ENCODE data around the gene JPH2. TPM values are rescaled to one million over a fixed set of nuclear protein-coding genes. Genes with fewer than 3 reads are reported as not detected.

JPH2 gene
- polyA plus RNA-seq, 1 experiment = 14.7 TPM

- Histone ChIP-seq H3K36me3 (ENCODE audit: control insufficient read depth, insufficient read depth, low read length) (no peaks in the 10 kb centered on the region), H3K27me3 (ENCODE audit: control insufficient read depth, insufficient read depth, low read length) (no peaks in the 10 kb centered on the region), H3K4me3 (ENCODE audit: low read depth, low read length) (no peak overlapping the region)
- POLR2A ChIA-PET = no interaction called here
- TF ChIP-seq CTCF (IDR thresholded peaks at IDR 0.05; ENCODE audit: insufficient read depth, low read depth, low read length) = no peak
- CTCF ChIA-PET = interaction anchor here (0.9 to 3.3 kb wide), 7 partner anchors 9 to 672 kb away, joined by 3 to 41 read pairs (median 3); partner anchors contain the start of gene JPH2
- DNase-seq (ENCODE audit: low read depth) = no peak
Observed at GRCh38 chr20:44120676-44121425, 66.1 kb downstream of the JPH2 start.

DNA sequence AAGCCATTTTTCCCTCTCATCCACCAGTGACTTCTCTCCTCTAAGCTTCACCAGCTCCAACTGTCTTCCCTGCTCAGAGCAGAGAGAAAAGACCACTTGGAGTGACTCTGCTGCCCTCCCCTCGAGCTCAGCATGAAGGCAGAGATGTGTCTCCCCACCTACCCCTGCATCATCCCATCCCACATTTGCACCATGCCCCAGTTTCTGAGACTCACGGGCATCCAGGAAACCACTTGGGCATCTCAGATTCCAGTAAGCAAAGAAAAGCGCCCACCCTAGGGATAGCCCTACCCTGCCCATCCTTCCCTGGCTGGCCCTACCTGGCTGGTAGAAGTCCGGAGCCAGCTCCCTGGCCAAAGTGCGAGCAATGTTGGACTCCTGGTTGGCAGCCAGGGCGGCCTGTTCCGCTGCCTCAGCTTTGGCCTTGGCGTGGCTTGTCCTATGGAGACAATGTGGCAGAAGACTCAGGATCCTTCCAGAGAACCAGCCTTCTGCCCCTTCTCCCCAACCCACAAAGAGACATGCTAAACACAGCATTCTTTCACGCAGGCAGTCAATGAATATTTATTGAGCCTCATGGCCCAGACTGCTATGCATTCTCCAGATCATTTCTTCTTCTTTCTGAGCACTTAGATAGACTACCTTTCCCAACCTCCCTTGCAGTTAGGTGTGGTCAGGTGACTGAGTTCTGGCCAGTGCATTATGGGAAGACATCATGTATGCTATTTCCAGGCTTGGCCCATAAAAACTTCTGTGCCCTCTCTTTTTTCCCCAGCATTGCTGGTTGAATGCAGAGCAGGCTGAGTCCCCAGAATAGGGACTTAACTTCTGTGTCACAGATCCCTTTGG is 68.6 kb downstream of the JPH2 start:
- TF ChIP-seq CTCF (IDR thresholded peaks at IDR 0.05; ENCODE audit: insufficient read depth, low read depth, low read length) = no peak
- no peak overlapping the region for H3K4me3 ChIP-seq (ENCODE audit: low read depth, low read length)
- ChIA-PET CTCF (interaction anchor here (0.6 to 11.7 kb wide), 10 partner anchors 11 to 193 kb away, joined by 3 to 307 read pairs (median 21); partner anchors contain the start of genes FITM2 and JPH2), POLR2A (no interaction called here)
- no peaks in the 10 kb centered on the region for H3K36me3 ChIP-seq (ENCODE audit: control insufficient read depth, insufficient read depth, low read length)
- DNase-seq (ENCODE audit: low read depth) = no peak
- H3K27me3 ChIP-seq (ENCODE audit: control insufficient read depth, insufficient read depth, low read length) = no peaks in the 10 kb centered on the region

GRCh38 chr20:44117296-44118184 is 69.4 kb downstream of the JPH2 start:
- ChIA-PET CTCF (interaction anchor here (0.7 to 11.7 kb wide), 36 partner anchors 10 to 668 kb away, joined by 3 to 307 read pairs (median 6); partner anchors contain the start of genes FITM2, JPH2 and OSER1), POLR2A (interaction anchor here (0.7 kb wide), 1 partner anchor 70 kb away, joined by 3 read pairs; no protein-coding TSS in a partner anchor)
- Histone ChIP-seq H3K36me3 (ENCODE audit: control insufficient read depth, insufficient read depth, low read length) (no peaks in the 10 kb centered on the region), H3K27me3 (ENCODE audit: control insufficient read depth, insufficient read depth, low read length) (no peaks in the 10 kb centered on the region), H3K4me3 (ENCODE audit: low read depth, low read length) (no peak overlapping the region)
- TF ChIP-seq CTCF (IDR thresholded peaks at IDR 0.05; ENCODE audit: insufficient read depth, low read depth, low read length) = no peak
- DNase-seq (ENCODE audit: low read depth) = no peak

- Histone ChIP-seq H3K36me3 (ENCODE audit: control insufficient read depth, insufficient read depth, low read length) (no peaks in the 10 kb centered on the region), H3K27me3 (ENCODE audit: control insufficient read depth, insufficient read depth, low read length) (no peaks in the 10 kb centered on the region), H3K4me3 (ENCODE audit: low read depth, low read length) (no peak overlapping the region)
- DNase-seq (ENCODE audit: low read depth) = no peak
- POLR2A ChIA-PET = interaction anchor here (0.7 kb wide), 1 partner anchor 72 kb away, joined by 3 read pairs; no protein-coding TSS in a partner anchor
- TF ChIP-seq CTCF (IDR thresholded peaks at IDR 0.05; ENCODE audit: insufficient read depth, low read depth, low read length) = no peak
- CTCF ChIA-PET = interaction anchor here (0.5 to 11.7 kb wide), 38 partner anchors 9 to 667 kb away, joined by 3 to 307 read pairs (median 6); partner anchors contain the start of genes FITM2, JPH2 and OSER1
Observed at GRCh38 chr20:44115762-44116644, 71.0 kb downstream of the JPH2 start.

Data from BJ (cell line).